H1 (cell line): ENCODE results near the gene INF2. TPM values are rescaled to one million over a fixed set of nuclear protein-coding genes. Genes with fewer than 3 reads are reported as not detected.

Experiments
- CTCF ChIA-PET: fragments of 300-600 bp; sonication (Branson Sonifier 250); formaldehyde crosslinking; loops from one replicate; lab custom pipeline; 2021; ENCODE audit not compliant: partially characterized antibody; lab: Charles Lee
- POLR2A ChIA-PET: fragments of 300-600 bp; sonication (Branson Sonifier 250); formaldehyde crosslinking; loops from one replicate; lab custom pipeline; 2021; ENCODE audit warnings: inconsistent platforms; ENCODE audit not compliant: partially characterized antibody; lab: Charles Lee
- DNase-seq, 2 experiments: peaks; one replicate each; pipeline versions ENCODE4 v3.0.0 to v3.0.0-alpha.2; 2010 to 2022; ENCODE audit warnings: low spot score in 2 of 2, low read depth in 1 of 2, mixed read lengths in 1 of 2
- FAIRE-seq: peaks from 2 replicates; lab custom pipeline; 2011; peaks lifted over from hg19 to GRCh38; lab: Jason Lieb, UNC
- H2AFZ ChIP-seq: 2 replicates; pipeline ENCODE4 v1.8.1; 2012; ENCODE audit warnings: low read length, inconsistent platforms
- H2AK5ac ChIP-seq: 2 replicates; pipeline ENCODE4 v1.6.1; 2013; ENCODE audit warnings: low read depth, low read length
- H2BK120ac ChIP-seq: replicated peaks from 2 replicates; pipeline ENCODE3; 2013; ENCODE audit warnings: low read depth, low read length, inconsistent platforms
- H2BK12ac ChIP-seq: 2 replicates; pipeline ENCODE4 v1.6.1; 2013; ENCODE audit warnings: low read depth, low read length
- H2BK15ac ChIP-seq: 2 replicates; pipeline ENCODE4 v1.6.1; 2013; ENCODE audit warnings: low read length
- H2BK20ac ChIP-seq: 2 replicates; pipeline ENCODE4 v1.6.1; 2013; ENCODE audit warnings: low read length
- H2BK5ac ChIP-seq: 2 replicates; pipeline ENCODE4 v1.6.1; 2013; ENCODE audit warnings: low read depth, low read length
- H3K14ac ChIP-seq: 2 replicates; pipeline ENCODE4 v1.6.1; 2013; ENCODE audit warnings: inconsistent platforms; ENCODE audit not compliant: insufficient read length
- H3K18ac ChIP-seq: 2 replicates; pipeline ENCODE4 v1.6.1; 2013; ENCODE audit warnings: low read length; ENCODE audit errors: extremely low read depth
- H3K23ac ChIP-seq: 2 replicates; pipeline ENCODE4 v1.6.1; 2013; ENCODE audit warnings: inconsistent platforms; ENCODE audit not compliant: insufficient read length
- H3K23me2 ChIP-seq: 2 replicates; pipeline ENCODE4 v1.6.1; 2013; ENCODE audit warnings: low read depth, low read length
- H3K27ac ChIP-seq: 2 replicates; pipeline ENCODE4 v1.6.1; 2011; ENCODE audit warnings: low read depth, low read length, inconsistent platforms
- H3K27me3 ChIP-seq, 4 experiments: replicated peaks in 1 of 4; 1 replicate in 1 of 4; 2 replicates in 3 of 4; pipeline versions ENCODE4 v1.6.1 to v1.8.1; 2011 to 2013; ENCODE audit warnings: low read length in 3 of 4, mild to moderate bottlenecking in 3 of 4, inconsistent platforms in 2 of 4, mixed read lengths in 2 of 4, moderate library complexity in 1 of 4; ENCODE audit not compliant: control insufficient read depth in 3 of 4, insufficient read depth in 3 of 4; ENCODE audit errors: extremely low read depth in 1 of 4
- H3K36me3 ChIP-seq, 4 experiments: 2 replicates each; pipeline versions ENCODE4 v1.6.1 to v1.8.1; 2011 to 2013; ENCODE audit warnings: mild to moderate bottlenecking in 4 of 4, low read length in 3 of 4, moderate library complexity in 2 of 4, control low read depth in 1 of 4, inconsistent platforms in 1 of 4; ENCODE audit not compliant: insufficient read depth in 4 of 4, control insufficient read depth in 2 of 4
- H3K4ac ChIP-seq: replicated peaks from 2 replicates; pipeline ENCODE3; 2013; ENCODE audit warnings: low read length, low read depth, mixed read lengths, inconsistent platforms; ENCODE audit not compliant: insufficient read length
- H3K4me1 ChIP-seq, 4 experiments: replicated peaks in 1 of 4; 1 replicate in 1 of 4; 2 replicates in 3 of 4; pipeline versions ENCODE4 v1.6.1 to v1.8.1; 2011 to 2013; ENCODE audit warnings: low read length in 3 of 4, inconsistent platforms in 2 of 4, mixed read lengths in 1 of 4; ENCODE audit not compliant: insufficient read depth in 4 of 4, control insufficient read depth in 3 of 4
- H3K4me2 ChIP-seq, 2 experiments: 2 replicates each; pipeline versions ENCODE4 v1.6.1 to v1.8.1; 2011 to 2013; ENCODE audit warnings: low read depth in 2 of 2, low read length in 2 of 2, control low read depth in 1 of 2, inconsistent platforms in 1 of 2, mild to moderate bottlenecking in 1 of 2; ENCODE audit not compliant: insufficient read depth in 1 of 2
- H3K4me3 ChIP-seq, 4 experiments: fragments of 200-600, 300-600 bp in 1 of 4; sonication (generic), shearing (Covaris generic), sonication (Bioruptor Twin) in 1 of 4; 2 replicates each; pipeline versions ENCODE4 v1.5.1 to v1.8.1; 2011 to 2016; ENCODE audit warnings: low read length in 4 of 4, low read depth in 3 of 4, control low read depth in 2 of 4, inconsistent platforms in 2 of 4, mild to moderate bottlenecking in 2 of 4, mixed read lengths in 1 of 4, moderate library complexity in 1 of 4; ENCODE audit not compliant: insufficient read depth in 2 of 4; ENCODE audit errors: extremely low read depth in 1 of 4
- H3K56ac ChIP-seq: replicated peaks from 2 replicates; pipeline ENCODE3; 2013; ENCODE audit warnings: low read depth, mild to moderate bottlenecking, mixed read lengths, low read length, inconsistent platforms; ENCODE audit not compliant: insufficient read length
- H3K79me1 ChIP-seq: 2 replicates; pipeline ENCODE4 v1.6.1; 2013; ENCODE audit warnings: low read depth, low read length, control low read depth
- H3K79me2 ChIP-seq, 2 experiments: 2 replicates each; pipeline versions ENCODE4 v1.6.1 to v1.8.1; 2012 to 2013; ENCODE audit warnings: low read length in 2 of 2, mild to moderate bottlenecking in 2 of 2, inconsistent platforms in 1 of 2; ENCODE audit not compliant: insufficient read depth in 2 of 2, control insufficient read depth in 1 of 2
- H3K9ac ChIP-seq, 4 experiments: replicated peaks in 1 of 4; 1 replicate in 1 of 4; 2 replicates in 3 of 4; pipeline versions ENCODE4 v1.6.1 to v1.8.1; 2011 to 2013; ENCODE audit warnings: low read depth in 3 of 4, low read length in 3 of 4, control low read depth in 2 of 4, mild to moderate bottlenecking in 2 of 4, moderate library complexity in 2 of 4, inconsistent platforms in 1 of 4; ENCODE audit errors: extremely low read depth in 1 of 4
- H3K9me3 ChIP-seq, 2 experiments: 2 replicates each; pipeline versions ENCODE4 v1.6.1 to v1.8.1; 2012 to 2013; ENCODE audit warnings: mild to moderate bottlenecking in 2 of 2, moderate library complexity in 2 of 2, control low read depth in 1 of 2, inconsistent platforms in 1 of 2, low read depth in 1 of 2, low read length in 1 of 2, mixed read lengths in 1 of 2; ENCODE audit not compliant: insufficient read depth in 2 of 2
- H4K20me1 ChIP-seq, 2 experiments: replicated peaks in 1 of 2; 2 replicates each; pipeline versions ENCODE3 to v1.8.1; 2011 to 2013; ENCODE audit warnings: inconsistent platforms in 2 of 2, low read length in 2 of 2, mild to moderate bottlenecking in 1 of 2; ENCODE audit not compliant: insufficient read depth in 2 of 2, control insufficient read depth in 1 of 2
- H4K5ac ChIP-seq: 2 replicates; pipeline ENCODE4 v1.6.1; 2013; ENCODE audit warnings: low read length, low read depth, mixed read lengths, inconsistent platforms; ENCODE audit not compliant: insufficient read length
- H4K8ac ChIP-seq: 2 replicates; pipeline ENCODE4 v1.8.0; 2013; ENCODE audit warnings: mild to moderate bottlenecking, moderate library complexity, low read length, inconsistent platforms; ENCODE audit not compliant: insufficient read depth; ENCODE audit errors: extremely low read depth
- H4K91ac ChIP-seq: replicated peaks from 2 replicates; pipeline ENCODE3; 2013; ENCODE audit warnings: low read length, mixed read lengths, inconsistent platforms; ENCODE audit not compliant: insufficient read length
- CBX5 ChIP-seq: fragments of 300-800, 300-1000 bp; sonication (generic); IDR thresholded peaks from 2 replicates; pipeline ENCODE4 v1.7.1; 2016; ENCODE audit warnings: antibody characterized with exemption, low read length, low read depth
- EP300 ChIP-seq, 2 experiments: IDR thresholded peaks; 1 replicate in 1 of 2; 2 replicates in 1 of 2; pipeline ENCODE4 v1.6.1; 2011 to 2012; ENCODE audit warnings: low read depth in 2 of 2, low read length in 2 of 2, mild to moderate bottlenecking in 2 of 2, borderline replicate concordance in 1 of 2, inconsistent platforms in 1 of 2, moderate library complexity in 1 of 2
- FOSL1 ChIP-seq: IDR thresholded peaks from 2 replicates; pipeline ENCODE4 v1.6.1; 2011; ENCODE audit warnings: mild to moderate bottlenecking, low read depth, low read length, moderate library complexity; ENCODE audit not compliant: insufficient read depth
- KDM5A ChIP-seq: fragments of 200-600 bp; IDR thresholded peaks from 2 replicates; pipeline ENCODE4 v1.7.1; 2012; ENCODE audit warnings: mild to moderate bottlenecking, low read length, inconsistent platforms, mixed read lengths
- NANOG ChIP-seq: IDR thresholded peaks from 2 replicates; pipeline ENCODE4 v1.6.1; 2011; ENCODE audit warnings: low read length, low read depth, mild to moderate bottlenecking, inconsistent platforms; ENCODE audit not compliant: insufficient read depth, poor library complexity, severe bottlenecking
- RNF2 ChIP-seq: fragments of 200-900, 300-1000 bp; sonication (generic); IDR thresholded peaks from 2 replicates; pipeline ENCODE4 v1.7.1; 2016; ENCODE audit warnings: borderline replicate concordance, low read depth, mild to moderate bottlenecking, antibody characterized with exemption, low read length; ENCODE audit not compliant: poor library complexity, severe bottlenecking; ENCODE audit errors: missing control alignments
- SP2 ChIP-seq: IDR thresholded peaks from 2 replicates; pipeline ENCODE4 v1.6.1; 2012; ENCODE audit warnings: mild to moderate bottlenecking, low read length, inconsistent platforms
- SUZ12 ChIP-seq: fragments of 200-600 bp; sonication (generic); IDR thresholded peaks from 2 replicates; pipeline ENCODE4 v1.6.1; 2012; ENCODE audit warnings: mild to moderate bottlenecking, inconsistent platforms, low read length, moderate library complexity, mixed read lengths
- TEAD4 ChIP-seq: IDR thresholded peaks from 2 replicates; pipeline ENCODE4 v1.6.1; 2012; ENCODE audit warnings: low read depth, low read length, inconsistent platforms, mixed read lengths
- WGBS, 2 experiments: shearing (Covaris generic) in 1 of 2; methylation state at CpG; one replicate each; pipeline versions ENCODE4 v1.1.6 to v1.1.7; 2013 to 2015; ENCODE audit warnings: low lambda C conversion rate in 2 of 2, mixed read lengths in 2 of 2, inconsistent platforms in 1 of 2, low coverage in 1 of 2, missing lambda C conversion rate in 1 of 2; ENCODE audit not compliant: insufficient replicate concordance in 2 of 2, insufficient coverage in 1 of 2, insufficient read length in 1 of 2; ENCODE audit errors: extremely low coverage in 1 of 2, missing lambda C conversion rate in 1 of 2; 5-methylcytosine and 5-hydroxymethylcytosine counted together
- polyA plus RNA-seq, 7 experiments: library from polyadenylated mRNA; depleted of rRNA in 3 of 7; stranded (reverse) in 5 of 7; unstranded in 2 of 7; fragments of >200 nt in 5 of 7; fragments of 200-250 nt in 2 of 7; gene quantifications; 1 replicate in 5 of 7; 2 replicates in 1 of 7; 4 replicates in 1 of 7; pipeline versions ENCODE4 v1.2.1 to v1.2.3, GENCODE V29; 2011 to 2013; ENCODE audit warnings: missing spikeins in 2 of 7, mixed read lengths in 2 of 7
- total RNA-seq: library from RNA; stranded (reverse); fragmentation: NEBNext Ultra II Directional; extraction: Animal tissue kit (Norgen Biotek cat#: 25700); gene quantifications from 2 replicates; pipeline ENCODE4 v1.2.1, GENCODE V29; 2021
- TF ChIP-seq, protein P1 (sequence below), 3 experiments: IDR thresholded peaks; 1 replicate in 2 of 3; 2 replicates in 1 of 3; pipeline versions ENCODE4 v1.5.1 to v1.6.1; 2011; ENCODE audit warnings: low read length in 3 of 3, mild to moderate bottlenecking in 3 of 3, inconsistent platforms in 2 of 3, low read depth in 1 of 3, moderate library complexity in 1 of 3; ENCODE audit not compliant: insufficient read depth in 1 of 3; ENCODE audit errors: control extremely low read depth in 1 of 3

Gene INF2
- total and polyA plus RNA-seq, 2 of the 8 experiments (the other 6 are each of a cell fraction or from before 2014, with no cell fraction given): 29.1 to 59.5 TPM

DNA sequence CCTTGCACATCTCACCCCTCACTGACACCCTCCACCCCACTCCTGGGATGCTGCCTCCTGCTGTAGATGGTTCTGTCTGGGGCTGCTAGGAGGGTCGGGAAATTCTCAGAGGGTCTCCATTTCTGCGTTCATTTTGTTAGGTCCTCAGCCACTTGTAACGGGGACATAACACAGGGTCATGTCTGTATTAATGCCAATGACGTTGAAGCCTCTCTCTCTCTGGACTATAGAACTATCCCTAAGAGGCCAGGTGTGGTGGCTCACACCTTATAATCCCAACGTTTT lies 78.2 kb downstream of the INF2 start:
- CTCF ChIA-PET: interaction anchor here (0.9 to 7.8 kb wide), 11 partner anchors 9 to 109 kb away, joined by 3 to 110 read pairs (median 9); partner anchors contain the start of gene AKT1
- TF ChIP-seq NANOG (no peak), TEAD4 (no peak), FOSL1 (no peak), KDM5A (no peak), RNF2 (no peak), SP2 (no peak), EP300 (IDR thresholded peaks at IDR 0.05; ENCODE audit: borderline replicate concordance in 1 of 2, low read depth in 2 of 2, low read length in 2 of 2) (no peak), CBX5 (no peak), SUZ12 (no peak)
- TF ChIP-seq, protein P1, sequence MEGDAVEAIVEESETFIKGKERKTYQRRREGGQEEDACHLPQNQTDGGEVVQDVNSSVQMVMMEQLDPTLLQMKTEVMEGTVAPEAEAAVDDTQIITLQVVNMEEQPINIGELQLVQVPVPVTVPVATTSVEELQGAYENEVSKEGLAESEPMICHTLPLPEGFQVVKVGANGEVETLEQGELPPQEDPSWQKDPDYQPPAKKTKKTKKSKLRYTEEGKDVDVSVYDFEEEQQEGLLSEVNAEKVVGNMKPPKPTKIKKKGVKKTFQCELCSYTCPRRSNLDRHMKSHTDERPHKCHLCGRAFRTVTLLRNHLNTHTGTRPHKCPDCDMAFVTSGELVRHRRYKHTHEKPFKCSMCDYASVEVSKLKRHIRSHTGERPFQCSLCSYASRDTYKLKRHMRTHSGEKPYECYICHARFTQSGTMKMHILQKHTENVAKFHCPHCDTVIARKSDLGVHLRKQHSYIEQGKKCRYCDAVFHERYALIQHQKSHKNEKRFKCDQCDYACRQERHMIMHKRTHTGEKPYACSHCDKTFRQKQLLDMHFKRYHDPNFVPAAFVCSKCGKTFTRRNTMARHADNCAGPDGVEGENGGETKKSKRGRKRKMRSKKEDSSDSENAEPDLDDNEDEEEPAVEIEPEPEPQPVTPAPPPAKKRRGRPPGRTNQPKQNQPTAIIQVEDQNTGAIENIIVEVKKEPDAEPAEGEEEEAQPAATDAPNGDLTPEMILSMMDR (IDR thresholded peaks at IDR 0.05; ENCODE audit: control extremely low read depth in 1 of 3, insufficient read depth in 1 of 3, low read depth in 1 of 3, low read length in 3 of 3): no peak

More for the DNA sequence above, 78.2 kb downstream of the INF2 start:
- Histone ChIP-seq H3K9me3 (peaks cover 11 to 17% of the 10 kb centered on the region in 2 experiments; a peak in 2 of 4 replicates), H3K4me2 (no peak overlapping the region), H2BK12ac (0 out of 2 replicates have a peak overlapping the region, but pooled peaks have one; percentile 17), H3K4me3 (no peak overlapping the region), H2BK120ac (no peak overlapping the region), H3K18ac (no peak overlapping the region), H3K79me1 (no peaks in the 10 kb centered on the region), H2AK5ac (no peak overlapping the region), H3K27me3 (no peaks in the 10 kb centered on the region), H3K23ac (no peak overlapping the region), H3K27ac (peak overlapping the region; percentile 24; the same call in 1 of the 2 replicates), H3K4me1 (peaks cover 0 to 11% (median 8%) of the 10 kb centered on the region in 4 experiments; a peak in 6 of 7 replicates), H3K9ac (no peak overlapping the region), H3K79me2 (no peaks in the 10 kb centered on the region), H3K14ac (no peak overlapping the region), H4K5ac (no peak overlapping the region), H3K56ac (no peak overlapping the region), H4K8ac (no peak overlapping the region), H3K4ac (no peak overlapping the region), H4K91ac (no peak overlapping the region), H4K20me1 (peaks cover 4 to 12% of the 10 kb centered on the region in 2 experiments), H3K23me2 (no peaks in the 10 kb centered on the region), H2BK20ac (no peak overlapping the region), H2AFZ (no peak overlapping the region), H2BK5ac (0 out of 2 replicates have a peak overlapping the region, but pooled peaks have one; percentile 2), H3K36me3 (peaks cover 0 to 16% (median 11%) of the 10 kb centered on the region in 4 experiments; a peak in 7 of 8 replicates), H2BK15ac (no peak overlapping the region)
- DNase-seq: no peak
- POLR2A ChIA-PET: interaction anchor here (1.7 to 2.3 kb wide), 4 partner anchors 8 to 15 kb away, joined by 5 to 13 read pairs (median 9); partner anchors contain the start of gene SIVA1
- no peak for FAIRE-seq
- WGBS, 2 experiments: 75% methylated on average over 5 of the region's 5 CpGs; no CpG with 5 or more reads in 1 of the 2 experiments
